IMR-90 (cell line): Measurements from ENCODE around the gene GTF2F2. TPM values are rescaled to one million over a fixed set of nuclear protein-coding genes. Genes with fewer than 3 reads are reported as not detected.

Experiments
- ATAC-seq: fragments of 200-7000 bp; cut with Tn5 transposase; 2 replicates; pipeline ENCODE4 v1.9.1; 2020; ENCODE audit warnings: low read depth, mild to moderate bottlenecking, moderate library complexity
- BruUV-seq: library from RNA; stranded (reverse); fragments of 400-500 nt; replicated peaks from 2 replicates; lab custom pipeline; 2021; lab: Mats Ljungman, UMichigan
- CTCF ChIA-PET: fragments of 300-600 bp; formaldehyde crosslinking; extraction: SDS; loops from one replicate; lab custom pipeline; 2021; ENCODE audit warnings: antibody characterized with exemption; lab: Yijun Ruan, JAX
- POLR2A ChIA-PET: fragments of 300-600 bp; sonication (Branson Sonifier 250); formaldehyde crosslinking; loops from one replicate; lab custom pipeline; 2022; ENCODE audit warnings: antibody characterized with exemption; ENCODE audit not compliant: unreplicated experiment; lab: Charles Lee
- DNase-seq: peaks from one replicate; pipeline ENCODE4 v3.0.0; 2013
- H2AFZ ChIP-seq: replicated peaks from 2 replicates; pipeline ENCODE3; 2013; ENCODE audit warnings: low read length, mild to moderate bottlenecking; ENCODE audit not compliant: poor library complexity
- H2AK5ac ChIP-seq: 2 replicates; pipeline ENCODE4 v1.6.1; 2013; ENCODE audit warnings: low read depth, low read length, inconsistent platforms
- H2AK9ac ChIP-seq: replicated peaks from 2 replicates; pipeline ENCODE3; 2013; ENCODE audit warnings: mild to moderate bottlenecking, low read depth, low read length, moderate library complexity; ENCODE audit not compliant: poor library complexity
- H2BK120ac ChIP-seq: 2 replicates; pipeline ENCODE4 v1.6.1; 2013; ENCODE audit warnings: low read depth, low read length, inconsistent platforms
- H2BK15ac ChIP-seq: 3 replicates; pipeline ENCODE4 v1.6.1; 2013; ENCODE audit warnings: low read depth, low read length, inconsistent platforms
- H2BK20ac ChIP-seq: 2 replicates; pipeline ENCODE4 v1.6.1; 2013; ENCODE audit warnings: low read depth, mild to moderate bottlenecking, inconsistent platforms, low read length, moderate library complexity
- H2BK5ac ChIP-seq: 2 replicates; pipeline ENCODE4 v1.6.1; 2013; ENCODE audit warnings: mild to moderate bottlenecking, low read depth, low read length, inconsistent platforms; ENCODE audit not compliant: poor library complexity, severe bottlenecking
- H3K14ac ChIP-seq: replicated peaks from 2 replicates; pipeline ENCODE4 v1.6.1; 2013; ENCODE audit warnings: low read depth, low read length, inconsistent platforms
- H3K18ac ChIP-seq: 2 replicates; pipeline ENCODE4 v1.6.1; 2013; ENCODE audit warnings: low read depth, low read length, control low read depth
- H3K23ac ChIP-seq: 2 replicates; pipeline ENCODE4 v1.6.1; 2013; ENCODE audit warnings: low read depth, low read length, inconsistent platforms
- H3K27ac ChIP-seq: 2 replicates; pipeline ENCODE4 v1.5.1; 2013; ENCODE audit warnings: mild to moderate bottlenecking, control low read depth, low read length; ENCODE audit not compliant: insufficient read depth
- H3K27me3 ChIP-seq: 2 replicates; pipeline ENCODE4 v1.6.1; 2013; ENCODE audit warnings: low read length; ENCODE audit not compliant: control insufficient read depth, insufficient read depth
- H3K36me3 ChIP-seq: 2 replicates; pipeline ENCODE4 v1.6.1; 2013; ENCODE audit warnings: low read length, mixed read lengths; ENCODE audit not compliant: control insufficient read depth, insufficient read depth
- H3K4ac ChIP-seq: 2 replicates; pipeline ENCODE4 v1.6.1; 2013; ENCODE audit warnings: low read depth, low read length, inconsistent platforms
- H3K4me1 ChIP-seq: 2 replicates; pipeline ENCODE4 v1.6.1; 2013; ENCODE audit warnings: low read length, mixed read lengths; ENCODE audit not compliant: control insufficient read depth, insufficient read depth
- H3K4me2 ChIP-seq: 2 replicates; pipeline ENCODE4 v1.6.1; 2013; ENCODE audit warnings: low read depth, mild to moderate bottlenecking, control low read depth, low read length, moderate library complexity
- H3K4me3 ChIP-seq: 2 replicates; pipeline ENCODE4 v1.5.1; 2013; ENCODE audit warnings: low read depth, mild to moderate bottlenecking, control low read depth, low read length, moderate library complexity; ENCODE audit not compliant: insufficient read depth
- H3K56ac ChIP-seq: 2 replicates; pipeline ENCODE4 v1.6.1; 2013; ENCODE audit warnings: low read length, inconsistent platforms; ENCODE audit not compliant: insufficient read depth; ENCODE audit errors: extremely low read depth
- H3K79me1 ChIP-seq, 2 experiments: 2 replicates each; pipeline ENCODE4 v1.6.1; 2013; ENCODE audit warnings: low read length in 2 of 2, inconsistent platforms in 1 of 2, low read depth in 1 of 2
- H3K9ac ChIP-seq: 2 replicates; pipeline ENCODE4 v1.6.1; 2013; ENCODE audit warnings: low read depth, low read length, control low read depth
- H3K9me1 ChIP-seq: 2 replicates; pipeline ENCODE4 v1.6.1; 2013; ENCODE audit warnings: low read length, inconsistent platforms; ENCODE audit not compliant: insufficient read depth
- H3K9me3 ChIP-seq: 2 replicates; pipeline ENCODE4 v1.6.1; 2013; ENCODE audit warnings: low read length; ENCODE audit not compliant: control insufficient read depth, insufficient read depth
- H4K20me1 ChIP-seq: 2 replicates; pipeline ENCODE4 v1.6.1; 2013; ENCODE audit warnings: low read length, inconsistent platforms; ENCODE audit not compliant: insufficient read depth
- H4K5ac ChIP-seq: 2 replicates; pipeline ENCODE4 v1.6.1; 2013; ENCODE audit warnings: mild to moderate bottlenecking, low read depth, low read length, control low read depth
- H4K8ac ChIP-seq, 2 experiments: 2 replicates each; pipeline ENCODE4 v1.6.1; 2013; ENCODE audit warnings: low read depth in 2 of 2, low read length in 2 of 2, control low read depth in 1 of 2, inconsistent platforms in 1 of 2
- H4K91ac ChIP-seq: 2 replicates; pipeline ENCODE4 v1.6.1; 2013; ENCODE audit warnings: low read depth, low read length, inconsistent platforms; ENCODE audit not compliant: insufficient read depth
- MXI1 ChIP-seq: IDR thresholded peaks from 2 replicates; pipeline ENCODE4 v1.6.1; 2012; ENCODE audit warnings: low read depth, mild to moderate bottlenecking, low read length, moderate library complexity, borderline replicate concordance
- NFE2L2 ChIP-seq: fragments of 150-350 bp; IDR thresholded peaks from 2 replicates; pipeline ENCODE4 v1.6.1; 2016; ENCODE audit warnings: low read depth, mild to moderate bottlenecking, low read length
- RCOR1 ChIP-seq: IDR thresholded peaks from 2 replicates; pipeline ENCODE4 v1.6.1; 2012; ENCODE audit warnings: mild to moderate bottlenecking, low read length, improper control_type of control experiment; ENCODE audit not compliant: insufficient replicate concordance
- WGBS, 2 experiments: methylation state at CpG; one replicate each; pipeline versions ENCODE4 v1.1.5 to v1.1.7; 2013; ENCODE audit warnings: missing lambda C conversion rate in 2 of 2; ENCODE audit not compliant: insufficient read length in 1 of 2; ENCODE audit errors: extremely low coverage in 2 of 2; 5-methylcytosine and 5-hydroxymethylcytosine counted together
- dilution Hi-C: fragments of 300-500 bp; cut with HindIII; formaldehyde crosslinking; loops from one replicate; pipeline ENCODE4 v1.14.3; 2018; ENCODE audit warnings: low sequenced_read_pairs; ENCODE audit not compliant: unreplicated experiment
- in situ Hi-C: fragments of 300-500 bp; cut with MboI; formaldehyde crosslinking; loops from 3 replicates; pipeline ENCODE4 v1.14.3; 2019; ENCODE audit warnings: low sequenced_read_pairs, inconsistent platforms, mixed read lengths
- intact Hi-C: fragments of 100-400 bp; cut with micrococcal nuclease; formaldehyde crosslinking; loops from 2 replicates; pipeline ENCODE4 v1.10.0; 2022
- polyA plus RNA-seq, 3 experiments: library from polyadenylated mRNA; depleted of rRNA; stranded (reverse); fragments of >200 nt; gene quantifications; 2 replicates each; pipeline ENCODE4 v1.2.3, GENCODE V29; 2012; ENCODE audit warnings: low replicate concordance in 1 of 3
- total RNA-seq: library from RNA; depleted of rRNA; stranded (reverse); fragments of >200 nt; gene quantifications from 2 replicates; pipeline ENCODE4 v1.2.3, GENCODE V29; 2012

The GTF2F2 gene
- total and polyA plus RNA-seq, 2 of the 4 experiments (the other 2 are of a cell fraction) = 16.5 to 21.0 TPM

DNA sequence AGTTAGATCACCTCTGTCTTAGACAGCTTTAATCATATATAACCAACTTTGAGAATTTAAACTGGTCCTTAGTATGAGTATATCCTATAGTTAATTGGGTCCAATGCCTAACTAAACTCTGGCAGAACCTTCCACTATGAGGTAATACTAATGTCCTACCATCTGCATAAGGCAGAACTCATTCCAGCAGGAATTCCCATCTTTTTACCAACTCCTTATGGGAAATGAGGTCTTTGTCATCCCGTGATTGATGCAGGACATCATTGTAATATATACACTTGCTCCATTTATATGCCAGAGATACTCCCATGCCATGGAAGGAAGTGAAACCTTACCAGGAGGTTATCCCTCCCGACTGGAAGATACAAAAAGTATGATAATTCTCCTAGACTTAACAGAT is 77.7 kb downstream of the GTF2F2 start:
- ATAC-seq = no peak
- POLR2A ChIA-PET = no interaction called here
- no peak overlapping the region for H3K23ac ChIP-seq
- in situ Hi-C loops = no loop called here
- peaks cover 7% of the 10 kb centered on the region for H3K4me1 ChIP-seq
- H2BK20ac ChIP-seq = no peak overlapping the region
- H3K4me2 ChIP-seq = peak overlapping the region; percentile 22; the same call in 1 of the 2 replicates
- H3K18ac ChIP-seq = no peak overlapping the region
- no peaks in the 10 kb centered on the region for H4K20me1 ChIP-seq
- H2AFZ ChIP-seq = no peak overlapping the region
- CTCF ChIA-PET = no interaction called here
- no peaks in the 10 kb centered on the region for H3K27me3 ChIP-seq
- no CpG with 5 or more reads among the region's 2 CpGs for WGBS, 2 experiments
- no peak overlapping the region for H2AK9ac ChIP-seq
- BruUV-seq = no TSS peak
- H3K36me3 ChIP-seq = peaks cover 5% of the 10 kb centered on the region
- H4K91ac ChIP-seq = no peak overlapping the region
- no peak overlapping the region for H3K27ac ChIP-seq
- no peak overlapping the region for H2BK5ac ChIP-seq
- H3K14ac ChIP-seq = no peak overlapping the region
- H4K5ac ChIP-seq = no peak overlapping the region
- H2BK120ac ChIP-seq = no peak overlapping the region
- H3K4me3 ChIP-seq = no peak overlapping the region
- H4K8ac ChIP-seq = no peak overlapping the region
- dilution Hi-C loops = no loop called here
- H3K79me1 ChIP-seq = peaks cover 22 to 51% of the 10 kb centered on the region in 2 experiments; a peak in 3 of 4 replicates
- no peak overlapping the region for H3K4ac ChIP-seq
- no peak overlapping the region for H3K56ac ChIP-seq
- peak; percentile 39 for DNase-seq
- no peaks in the 10 kb centered on the region for H3K9me3 ChIP-seq
- no peak overlapping the region for H3K9ac ChIP-seq
- peaks cover 11% of the 10 kb centered on the region for H3K9me1 ChIP-seq
- H2BK15ac ChIP-seq = no peak overlapping the region
- H2AK5ac ChIP-seq = no peak overlapping the region
- TF ChIP-seq RCOR1 (no peak), MXI1 (no peak), NFE2L2 (no peak)
- intact Hi-C loops = loop anchor here (5.0 kb wide), 1 partner anchor 76 kb away; the partner anchor contains the start of gene GTF2F2
